GM18499 (cell line): ENCODE measurements around the gene ACVR2A.

Experiments
- ATAC-seq: cut with Tn5 transposase; IDR thresholded peaks from one replicate; pipeline ENCODE4 v1.9.1; 2021; ENCODE audit warnings: moderate number of reproducible peaks; ENCODE audit not compliant: insufficient read depth, unreplicated experiment

Gene ACVR2A

GRCh38 chr2:147916723-147917122 lies 71.9 kb downstream of the ACVR2A start:
- ATAC-seq: no peak

GRCh38 chr2:147917161-147917560 lies 72.3 kb downstream of the ACVR2A start:
- no peak for ATAC-seq

- ATAC-seq: no peak
These were observed 79.0 kb downstream of the ACVR2A start for GRCh38 chr2:147923846-147924245.

- ATAC-seq: no peak
These were observed 79.8 kb downstream of the ACVR2A start for GRCh38 chr2:147924647-147925046.

- no peak for ATAC-seq
These were observed 81.1 kb downstream of the ACVR2A start for GRCh38 chr2:147925886-147926285.

- ATAC-seq: no peak
These were observed 82.3 kb downstream of the ACVR2A start for GRCh38 chr2:147927053-147927588.

GRCh38 chr2:147933931-147934330 lies 89.1 kb downstream of the ACVR2A start:
- no peak for ATAC-seq

GRCh38 chr2:147934881-147935620 lies 90.2 kb downstream of the ACVR2A start:
- ATAC-seq: no peak

GRCh38 chr2:147937744-147938349 lies 93.0 kb downstream of the ACVR2A start:
- ATAC-seq: no peak

GRCh38 chr2:147939313-147939712 lies 94.5 kb downstream of the ACVR2A start:
- no peak for ATAC-seq

- no peak for ATAC-seq
These were observed 100.8 kb downstream of the ACVR2A start for GRCh38 chr2:147945660-147946059.

- no peak for ATAC-seq
These were observed 107.3 kb downstream of the ACVR2A start for GRCh38 chr2:147952118-147952517.

GRCh38 chr2:147968571-147968970 lies 123.7 kb downstream of the ACVR2A start:
- ATAC-seq: no peak

- no peak for ATAC-seq
These were observed 131.3 kb downstream of the ACVR2A start for GRCh38 chr2:147976102-147976501.

GRCh38 chr2:147977679-147978078 lies 132.8 kb downstream of the ACVR2A start:
- ATAC-seq: no peak
